Neural progenitor cell (in vitro differentiated cells): ENCODE results near the gene SEC14L6.

ENCODE experiments used
- CTCF ChIP-seq: fragments of 200-600 bp; sonication (generic); IDR thresholded peaks from 2 replicates; pipeline ENCODE4 v1.5.1; 2017; ENCODE audit warnings: antibody characterized with exemption, mild to moderate bottlenecking
- EZH2 ChIP-seq: fragments of 200-600 bp; sonication (generic); IDR thresholded peaks from 2 replicates; pipeline ENCODE4 v1.6.1; 2017; ENCODE audit warnings: antibody characterized with exemption, mild to moderate bottlenecking, moderate library complexity

DNA sequence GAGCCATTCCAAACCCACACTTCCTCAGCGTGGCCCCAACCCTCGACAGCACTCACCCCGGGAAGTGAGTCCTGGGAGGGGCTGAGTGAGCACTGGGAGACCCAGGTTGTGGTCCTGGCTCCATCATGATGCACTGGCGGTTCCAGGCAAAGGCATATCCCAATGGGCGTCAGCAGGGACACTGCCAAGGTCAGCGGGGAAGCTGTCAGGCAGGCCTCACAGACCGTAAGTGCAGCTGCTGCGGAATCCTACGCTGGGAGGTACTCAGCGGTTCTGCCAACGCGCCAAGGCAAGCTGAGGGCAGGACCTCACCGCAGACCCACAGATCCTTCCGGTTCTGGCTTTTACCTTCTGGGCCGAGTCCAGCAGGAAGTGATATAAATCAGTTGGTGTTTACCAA is 29.3 kb upstream of the SEC14L6 start:
- TF ChIP-seq CTCF, result no peak
- no peak for TF ChIP-seq EZH2
